Colonic mucosa (tissue), 4 donors: Measurements from ENCODE around the gene STUB1. TPM values are rescaled to one million over a fixed set of nuclear protein-coding genes. Genes with fewer than 3 reads are reported as not detected.

ENCODE experiments used
- DNase-seq: peaks from one replicate; pipeline ENCODE4 v3.0.0-alpha.2; 2020
- H3K27ac ChIP-seq: fragments of 200-600 bp; one replicate; pipeline ENCODE4 v1.8.0; 2021
- H3K27me3 ChIP-seq: fragments of 200-600 bp; one replicate; pipeline ENCODE4 v1.8.0; 2021
- H3K36me3 ChIP-seq: fragments of 200-600 bp; one replicate; pipeline ENCODE4 v1.8.0; 2021
- H3K4me1 ChIP-seq: fragments of 200-600 bp; one replicate; pipeline ENCODE4 v1.8.0; 2021; ENCODE audit warnings: mild to moderate bottlenecking
- H3K4me3 ChIP-seq: fragments of 200-600 bp; one replicate; pipeline ENCODE4 v1.8.0; 2021
- H3K9ac ChIP-seq, 2 donors: one replicate each; pipeline ENCODE4 v1.7.0; 2013; ENCODE audit warnings: control low read depth in 2 of 2, low read depth in 2 of 2, low read length in 2 of 2
- H3K9me3 ChIP-seq: fragments of 200-600 bp; one replicate; pipeline ENCODE4 v1.8.0; 2021
- CTCF ChIP-seq: fragments of 200-600 bp; IDR thresholded peaks from one replicate; pipeline ENCODE4 v1.8.0; 2022; ENCODE audit warnings: antibody characterized with exemption, mild to moderate bottlenecking
- intact Hi-C: fragments of 100-400 bp; cut with DNase I; formaldehyde crosslinking; loops from one replicate; pipeline ENCODE4 v1.14.1; 2022
- total RNA-seq, 2 donors: library from RNA; stranded (reverse); fragmentation: NEBNext Ultra II Directional in 1 of 2; extraction: Animal tissue kit (Norgen Biotek cat#: 25700) in 1 of 2; gene quantifications; one replicate each; pipeline ENCODE4 v1.2.1, GENCODE V29; 2021
- donor health status: healthy.
- donor health status: DM: no; HTN: no; CAD: no.
- donor health status: DM: no; HTN: no; CAD: no.

The STUB1 gene
- total RNA-seq, 2 donors from 2014 or later, result 96.7 to 159 TPM

- DNase-seq, result no peak
- Histone ChIP-seq H3K27me3 (no peaks in the 10 kb centered on the region), H3K4me1 (peaks cover 6% of the 10 kb centered on the region), H3K9ac (peak overlapping the region in 1 of 2 donors; percentile 35), H3K27ac (no peak overlapping the region), H3K9me3 (no peaks in the 10 kb centered on the region), H3K36me3 (peaks cover 8% of the 10 kb centered on the region), H3K4me3 (no peak overlapping the region)
- intact Hi-C loops, result no loop called here
- TF ChIP-seq CTCF, result no peak
Measured at GRCh38 chr16:666572-666971, 13.6 kb upstream of the STUB1 start.

- no peak for TF ChIP-seq CTCF
- H3K4me1 ChIP-seq, result peaks cover 6% of the 10 kb centered on the region
- H3K9me3 ChIP-seq, result no peaks in the 10 kb centered on the region
- H3K27ac ChIP-seq, result no peak overlapping the region
- peaks cover 13% of the 10 kb centered on the region for H3K36me3 ChIP-seq
- no peaks in the 10 kb centered on the region for H3K27me3 ChIP-seq
- H3K4me3 ChIP-seq, result no peak overlapping the region
- no peak for DNase-seq
- intact Hi-C loops, result no loop called here
- peak overlapping the region; percentile 46 to 93 for H3K9ac ChIP-seq
Measured at GRCh38 chr16:667113-667779, 13.0 kb upstream of the STUB1 start.

- Histone ChIP-seq H3K27ac (peak within 1 kb of the TSS; percentile 75), H3K36me3 (peaks cover 20% of the 10 kb centered on the region), H3K27me3 (no peaks in the 10 kb centered on the region), H3K4me3 (peak within 1 kb of the TSS; percentile 99), H3K9me3 (no peaks in the 10 kb centered on the region), H3K9ac (peak within 1 kb of the TSS; percentile 91 to 93), H3K4me1 (peaks cover 6% of the 10 kb centered on the region)
- peak; percentile 88 for TF ChIP-seq CTCF
- intact Hi-C loops, result no loop called here
- DNase-seq, result peak; percentile 93
Measured at GRCh38 chr16:667780-668518, 12.3 kb upstream of the STUB1 start, which contains the start of gene RHOT2. Gene RHOT2 (plus strand): TSS chr16:668132. CDS start chr16:668200, 68 bp downstream.

DNA sequence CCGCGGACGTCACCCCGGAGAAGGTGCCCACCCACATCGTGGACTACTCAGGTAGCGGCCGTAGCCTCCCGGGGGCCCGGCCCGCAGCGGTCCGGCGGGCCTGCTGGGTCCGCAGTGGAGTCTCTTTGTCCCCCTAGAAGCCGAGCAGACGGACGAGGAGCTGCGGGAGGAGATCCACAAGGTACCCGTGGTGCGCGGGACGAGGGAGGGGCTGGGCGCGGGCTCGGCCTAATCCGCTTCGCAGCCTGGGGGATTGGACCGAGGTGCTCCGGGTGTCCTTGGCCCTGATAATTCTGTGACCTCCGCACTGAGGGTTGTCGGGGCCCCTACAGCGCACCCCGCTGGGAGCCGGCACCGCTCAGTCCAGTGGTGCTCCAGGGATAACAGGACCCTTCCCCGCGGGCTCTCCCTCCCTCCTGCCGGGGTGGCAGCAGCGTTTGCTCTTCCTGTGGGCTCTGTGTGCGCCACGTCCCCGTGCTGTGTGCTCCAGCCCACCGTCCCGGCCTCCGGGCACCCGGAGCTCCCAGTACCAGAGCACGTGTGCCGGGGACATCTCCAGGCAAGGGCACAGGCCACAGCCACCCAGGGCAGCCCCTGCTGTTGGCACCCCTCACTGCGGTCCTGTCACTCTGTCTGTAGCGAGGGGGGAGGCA lies 11.6 kb upstream of the STUB1 start:
- intact Hi-C loops, result no loop called here
- TF ChIP-seq CTCF, result no peak
- H3K9me3 ChIP-seq, result no peaks in the 10 kb centered on the region

DNA sequence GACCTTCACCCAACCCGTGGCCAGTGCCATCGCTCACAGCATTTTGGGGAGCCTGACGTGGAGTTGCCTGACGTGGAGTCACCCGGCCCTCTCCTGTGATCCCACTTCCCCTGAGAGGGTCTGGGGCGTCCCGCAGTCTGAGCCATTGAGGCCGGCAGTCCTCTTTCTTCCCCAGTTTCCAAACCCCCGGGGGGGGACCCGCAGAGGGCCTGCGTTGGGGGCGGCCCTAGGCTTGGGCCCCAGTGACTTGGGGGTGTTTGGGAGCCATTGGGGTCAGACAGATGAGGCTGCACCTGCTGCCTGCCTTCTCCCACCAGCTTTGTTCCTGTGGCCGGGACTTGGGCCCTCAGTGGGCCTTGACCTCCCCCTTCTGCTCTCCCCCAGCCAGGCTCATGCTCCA lies 10.5 kb upstream of the STUB1 start:
- H3K27ac ChIP-seq, result no peak overlapping the region
- no peak for TF ChIP-seq CTCF
- H3K4me1 ChIP-seq, result peaks cover 7% of the 10 kb centered on the region
- DNase-seq, result no peak
- H3K9ac ChIP-seq, result no peak overlapping the region
- H3K9me3 ChIP-seq, result no peaks in the 10 kb centered on the region
- H3K36me3 ChIP-seq, result peaks cover 23% of the 10 kb centered on the region
- no peaks in the 10 kb centered on the region for H3K27me3 ChIP-seq
- H3K4me3 ChIP-seq, result no peak overlapping the region
- intact Hi-C loops, result no loop called here

More for the DNA sequence above, 11.6 kb upstream of the STUB1 start:
- Histone ChIP-seq H3K27me3 (no peaks in the 10 kb centered on the region), H3K4me3 (peak overlapping the region; percentile 99), H3K27ac (peak overlapping the region; percentile 75), H3K9ac (peak overlapping the region; percentile 91 to 93), H3K36me3 (peaks cover 23% of the 10 kb centered on the region), H3K4me1 (peaks cover 6% of the 10 kb centered on the region)
- DNase-seq, result no peak
